Activated CD4-positive, alpha-beta T cell treated with anti-CD3 and anti-CD28 coated beads, Interleukin-2, amount 10 ng/mL, durations not matched to agents 24 days and 14 days (primary cell): ENCODE measurements around the gene HDGFL3. TPM values are rescaled to one million over a fixed set of nuclear protein-coding genes. Genes with fewer than 3 reads are reported as not detected.

Experiments used
- DNase-seq: peaks from one replicate; pipeline ENCODE4 v3.0.0; 2022
- H3K27ac Mint-ChIP-seq: one replicate; pipeline ENCODE4 v1.8.0; 2022; ENCODE audit warnings: mild to moderate bottlenecking, mixed read lengths
- H3K27me3 Mint-ChIP-seq: one replicate; pipeline ENCODE4 v1.8.0; 2022; ENCODE audit warnings: mixed read lengths
- H3K36me3 Mint-ChIP-seq: one replicate; pipeline ENCODE4 v1.8.0; 2022; ENCODE audit warnings: low read depth, mild to moderate bottlenecking, mixed read lengths
- H3K4me1 Mint-ChIP-seq: one replicate; pipeline ENCODE4 v1.8.0; 2021; ENCODE audit warnings: mixed read lengths
- H3K4me3 Mint-ChIP-seq: one replicate; pipeline ENCODE4 v1.8.0; 2022; ENCODE audit warnings: mild to moderate bottlenecking, moderate library complexity, mixed read lengths
- H3K9me3 Mint-ChIP-seq: one replicate; pipeline ENCODE4 v1.8.0; 2021; ENCODE audit warnings: mixed read lengths
- intact Hi-C: fragments of 100-400 bp; cut with micrococcal nuclease; formaldehyde crosslinking; loops from one replicate; pipeline ENCODE4 v1.15.1; 2023
- total RNA-seq: library from RNA; stranded (reverse); gene quantifications from 2 replicates; pipeline ENCODE4 v1.2.3, GENCODE V29; 2022

The HDGFL3 gene
- total RNA-seq, 1 donor from 2014 or later, result 34.6 TPM

- DNase-seq, result peak; percentile 79
- intact Hi-C loops, result loop anchor here (1.0 to 10.0 kb wide), 3 partner anchors 98 to 718 kb away; partner anchors contain the start of gene C15orf40
- Mint-ChIP-seq H3K36me3 (peaks cover 5% of the 10 kb centered on the region), H3K27ac (no peak overlapping the region), H3K4me1 (peaks cover 15% of the 10 kb centered on the region), H3K9me3 (no peaks in the 10 kb centered on the region), H3K4me3 (peak overlapping the region; percentile 90), H3K27me3 (peaks cover 24% of the 10 kb centered on the region)
Measured at GRCh38 chr15:83207009-83207659, 489 bp downstream of the HDGFL3 start.

GRCh38 chr15:83206526-83207008, 1.1 kb downstream of the HDGFL3 start:
- Mint-ChIP-seq H3K9me3 (no peaks in the 10 kb centered on the region), H3K36me3 (peaks cover 5% of the 10 kb centered on the region), H3K4me3 (peak overlapping the region; percentile 90), H3K27me3 (peaks cover 29% of the 10 kb centered on the region), H3K27ac (peak overlapping the region; percentile 91), H3K4me1 (peaks cover 20% of the 10 kb centered on the region)
- intact Hi-C loops, result loop anchor here (1.0 to 10.0 kb wide), 3 partner anchors 98 to 718 kb away; partner anchors contain the start of gene C15orf40
- no peak for DNase-seq

GRCh38 chr15:83205725-83206324, 1.8 kb downstream of the HDGFL3 start:
- H3K4me1 Mint-ChIP-seq, result peaks cover 21% of the 10 kb centered on the region
- H3K27ac Mint-ChIP-seq, result peak overlapping the region; percentile 91
- H3K9me3 Mint-ChIP-seq, result no peaks in the 10 kb centered on the region
- intact Hi-C loops, result loop anchor here (2.0 to 10.0 kb wide), 2 partner anchors 97 to 719 kb away; no protein-coding TSS in a partner anchor
- no peak for DNase-seq
- H3K36me3 Mint-ChIP-seq, result peaks cover 5% of the 10 kb centered on the region
- peaks cover 30% of the 10 kb centered on the region for H3K27me3 Mint-ChIP-seq
- peak overlapping the region; percentile 90 for H3K4me3 Mint-ChIP-seq

GRCh38 chr15:83204697-83205096, 2.9 kb downstream of the HDGFL3 start:
- peaks cover 28% of the 10 kb centered on the region for H3K4me1 Mint-ChIP-seq
- no peak overlapping the region for H3K4me3 Mint-ChIP-seq
- intact Hi-C loops, result loop anchor here (5.0 to 10.0 kb wide), 2 partner anchors 372 to 720 kb away; no protein-coding TSS in a partner anchor

GRCh38 chr15:83203543-83203942, 4.1 kb downstream of the HDGFL3 start:
- no peaks in the 10 kb centered on the region for H3K9me3 Mint-ChIP-seq
- H3K4me1 Mint-ChIP-seq, result peaks cover 39% of the 10 kb centered on the region
- DNase-seq, result no peak
- H3K4me3 Mint-ChIP-seq, result no peak overlapping the region
- intact Hi-C loops, result loop anchor here (5.0 to 10.0 kb wide), 2 partner anchors 371 to 721 kb away; no protein-coding TSS in a partner anchor
- H3K27me3 Mint-ChIP-seq, result peaks cover 30% of the 10 kb centered on the region
- H3K36me3 Mint-ChIP-seq, result peaks cover 5% of the 10 kb centered on the region
- H3K27ac Mint-ChIP-seq, result no peak overlapping the region

More at GRCh38 chr15:83204697-83205096, 2.9 kb downstream of the HDGFL3 start:
- no peak for DNase-seq
- H3K9me3 Mint-ChIP-seq, result no peaks in the 10 kb centered on the region
- H3K27ac Mint-ChIP-seq, result no peak overlapping the region
- peaks cover 5% of the 10 kb centered on the region for H3K36me3 Mint-ChIP-seq
- peaks cover 30% of the 10 kb centered on the region for H3K27me3 Mint-ChIP-seq

- H3K9me3 Mint-ChIP-seq, result no peaks in the 10 kb centered on the region
- intact Hi-C loops, result loop anchor here (5.0 to 10.0 kb wide), 2 partner anchors 368 to 724 kb away; no protein-coding TSS in a partner anchor
- peak overlapping the region; percentile 93 for H3K27ac Mint-ChIP-seq
- peaks cover 36% of the 10 kb centered on the region for H3K4me1 Mint-ChIP-seq
- peaks cover 30% of the 10 kb centered on the region for H3K27me3 Mint-ChIP-seq
- peaks cover 5% of the 10 kb centered on the region for H3K36me3 Mint-ChIP-seq
- no peak for DNase-seq
- peak overlapping the region; percentile 60 for H3K4me3 Mint-ChIP-seq
Measured at GRCh38 chr15:83200589-83200988, 7.0 kb downstream of the HDGFL3 start.

- Mint-ChIP-seq H3K4me1 (peaks cover 36% of the 10 kb centered on the region), H3K27ac (peak overlapping the region; percentile 93), H3K27me3 (peaks cover 30% of the 10 kb centered on the region), H3K36me3 (peaks cover 5% of the 10 kb centered on the region), H3K9me3 (no peaks in the 10 kb centered on the region), H3K4me3 (peak overlapping the region; percentile 60)
- DNase-seq, result peak; percentile 61
- intact Hi-C loops, result loop anchor here (5.0 to 10.0 kb wide), 2 partner anchors 368 to 725 kb away; no protein-coding TSS in a partner anchor
Measured at GRCh38 chr15:83200162-83200561, 7.5 kb downstream of the HDGFL3 start.

- Mint-ChIP-seq H3K4me3 (peak overlapping the region; percentile 34), H3K9me3 (no peaks in the 10 kb centered on the region), H3K4me1 (peaks cover 36% of the 10 kb centered on the region), H3K27ac (peak overlapping the region; percentile 93), H3K36me3 (peaks cover 4% of the 10 kb centered on the region), H3K27me3 (peaks cover 28% of the 10 kb centered on the region)
- no peak for DNase-seq
- intact Hi-C loops, result loop anchor here (1.0 to 2.0 kb wide), 3 partner anchors 34 to 388 kb away; no protein-coding TSS in a partner anchor
Measured at GRCh38 chr15:83199288-83199687, 8.3 kb downstream of the HDGFL3 start.

- H3K9me3 Mint-ChIP-seq, result no peaks in the 10 kb centered on the region
Measured at GRCh38 chr15:83198476-83198875, 9.1 kb downstream of the HDGFL3 start.

GRCh38 chr15:83194528-83194927, 13.1 kb downstream of the HDGFL3 start:
- Mint-ChIP-seq H3K27me3 (peaks cover 26% of the 10 kb centered on the region), H3K9me3 (peaks cover 3% of the 10 kb centered on the region), H3K36me3 (peaks cover 10% of the 10 kb centered on the region), H3K4me3 (no peak overlapping the region), H3K4me1 (peaks cover 18% of the 10 kb centered on the region), H3K27ac (no peak overlapping the region)
- intact Hi-C loops, result no loop called here
- no peak for DNase-seq

More at GRCh38 chr15:83198476-83198875, 9.1 kb downstream of the HDGFL3 start:
- Mint-ChIP-seq H3K36me3 (peaks cover 4% of the 10 kb centered on the region), H3K4me1 (peaks cover 37% of the 10 kb centered on the region), H3K4me3 (peak overlapping the region; percentile 34), H3K27me3 (peaks cover 31% of the 10 kb centered on the region), H3K27ac (peak overlapping the region; percentile 76)
- DNase-seq, result no peak
- intact Hi-C loops, result loop anchor here (2.0 kb wide), 1 partner anchor 388 kb away; no protein-coding TSS in a partner anchor

GRCh38 chr15:83193721-83194120, 13.9 kb downstream of the HDGFL3 start:
- H3K27ac Mint-ChIP-seq, result no peak overlapping the region
- intact Hi-C loops, result no loop called here
- H3K9me3 Mint-ChIP-seq, result peaks cover 3% of the 10 kb centered on the region
- H3K36me3 Mint-ChIP-seq, result peaks cover 10% of the 10 kb centered on the region
- H3K4me1 Mint-ChIP-seq, result peaks cover 9% of the 10 kb centered on the region
- H3K4me3 Mint-ChIP-seq, result no peak overlapping the region
- H3K27me3 Mint-ChIP-seq, result peaks cover 32% of the 10 kb centered on the region
- DNase-seq, result no peak

GRCh38 chr15:83192742-83193141, 14.9 kb downstream of the HDGFL3 start:
- intact Hi-C loops, result no loop called here
- peaks cover 3% of the 10 kb centered on the region for H3K9me3 Mint-ChIP-seq
- H3K27me3 Mint-ChIP-seq, result peaks cover 34% of the 10 kb centered on the region

GRCh38 chr15:83190450-83190849, 17.2 kb downstream of the HDGFL3 start:
- intact Hi-C loops, result no loop called here
- peaks cover 4% of the 10 kb centered on the region for H3K4me1 Mint-ChIP-seq
- DNase-seq, result no peak
- no peak overlapping the region for H3K27ac Mint-ChIP-seq
- H3K9me3 Mint-ChIP-seq, result peaks cover 3% of the 10 kb centered on the region
- H3K4me3 Mint-ChIP-seq, result no peak overlapping the region
- H3K27me3 Mint-ChIP-seq, result peaks cover 29% of the 10 kb centered on the region
- peaks cover 14% of the 10 kb centered on the region for H3K36me3 Mint-ChIP-seq

More at GRCh38 chr15:83192742-83193141, 14.9 kb downstream of the HDGFL3 start:
- H3K4me3 Mint-ChIP-seq, result no peak overlapping the region
- DNase-seq, result no peak
- no peak overlapping the region for H3K27ac Mint-ChIP-seq
- peaks cover 12% of the 10 kb centered on the region for H3K36me3 Mint-ChIP-seq
- H3K4me1 Mint-ChIP-seq, result peaks cover 4% of the 10 kb centered on the region

- H3K36me3 Mint-ChIP-seq, result peaks cover 6% of the 10 kb centered on the region
- intact Hi-C loops, result no loop called here
- peaks cover 17% of the 10 kb centered on the region for H3K27me3 Mint-ChIP-seq
- H3K4me3 Mint-ChIP-seq, result no peak overlapping the region
- DNase-seq, result no peak
- H3K27ac Mint-ChIP-seq, result no peak overlapping the region
- H3K4me1 Mint-ChIP-seq, result no peaks in the 10 kb centered on the region
- H3K9me3 Mint-ChIP-seq, result no peaks in the 10 kb centered on the region
Measured at GRCh38 chr15:83185561-83185960, 22.1 kb downstream of the HDGFL3 start.
